ENCODE data around the gene RFWD3. TPM values are rescaled to one million over a fixed set of nuclear protein-coding genes. Genes with fewer than 3 reads are reported as not detected.

RFWD3 gene
- total and polyA plus RNA-seq, 2 of the 13 experiments (the other 11 are each of a cell fraction or from before 2014, with no cell fraction given), result 23.4 to 62.6 TPM

- TF ChIP-seq ZNF142 (CRISPR knock-in tag; IDR thresholded peaks at IDR 0.05) (peak; percentile 82; the same call in 1 of the 2 replicates), NCOR1 (IDR thresholded peaks at IDR 0.05; ENCODE audit: borderline replicate concordance, low read length) (no peak), TBX2 (CRISPR knock-in tag; IDR thresholded peaks at IDR 0.05; ENCODE audit: borderline replicate concordance) (peak; percentile 72; the same call in 1 of the 2 replicates), EP300 (IDR thresholded peaks at IDR 0.05; ENCODE audit: low read depth in 2 of 2, low read length in 2 of 2) (no peak), EP300 (CRISPR knock-in tag; IDR thresholded peaks at IDR 0.05; ENCODE audit: borderline replicate concordance) (0 out of 2 replicates have a peak, but pooled peaks have one; percentile 39), ZNF354B (CRISPR knock-in tag; IDR thresholded peaks at IDR 0.05) (no peak), MEF2D (CRISPR knock-in tag; IDR thresholded peaks at IDR 0.05) (peak; percentile 57; the same call in 1 of the 2 replicates), ZKSCAN1 (IDR thresholded peaks at IDR 0.05; ENCODE audit: low read length) (no peak), PAF1 (CRISPR knock-in tag; IDR thresholded peaks at IDR 0.05) (no peak), ZBTB7A (CRISPR knock-in tag; IDR thresholded peaks at IDR 0.05) (no peak; the same call in 1 of the 2 replicates), ZNF652 (CRISPR knock-in tag; IDR thresholded peaks at IDR 0.05; ENCODE audit: borderline replicate concordance, low read depth) (no peak), RNF219 (CRISPR knock-in tag; IDR thresholded peaks at IDR 0.05) (no peak), MYC (CRISPR knock-in tag; IDR thresholded peaks at IDR 0.05; ENCODE audit: borderline replicate concordance) (peak; percentile 99), ZNF18 (CRISPR knock-in tag; IDR thresholded peaks at IDR 0.05; ENCODE audit: insufficient replicate concordance) (no peak), ZNF17 (CRISPR knock-in tag; IDR thresholded peaks at IDR 0.05) (no peak), MED1 (CRISPR knock-in tag; IDR thresholded peaks at IDR 0.05) (peak; percentile 56)
Measured at GRCh38 chr16:74700438-74701225, 34.0 kb upstream of the RFWD3 start, which contains the start of gene MLKL (continued).

All from HepG2 (cell line).